Bronchial epithelial cell (primary cell): ENCODE measurements around the gene ZNF747. TPM values are rescaled to one million over a fixed set of nuclear protein-coding genes. Genes with fewer than 3 reads are reported as not detected.

Source experiments
- DNase-seq: peaks from one replicate; pipeline ENCODE4 v3.0.0-alpha.2; 2010; ENCODE audit warnings: low read depth
- FAIRE-seq: peaks from 2 replicates; lab custom pipeline; 2011; peaks lifted over from hg19 to GRCh38; lab: Jason Lieb, UNC
- H3K27me3 ChIP-seq: 2 replicates; pipeline ENCODE4 v1.5.1; 2011; ENCODE audit warnings: low read length; ENCODE audit not compliant: control insufficient read depth, insufficient read depth
- H3K36me3 ChIP-seq: 2 replicates; pipeline ENCODE4 v1.5.1; 2011; ENCODE audit warnings: low read length; ENCODE audit not compliant: control insufficient read depth, insufficient read depth
- H3K4me3 ChIP-seq: 2 replicates; pipeline ENCODE4 v1.5.1; 2011; ENCODE audit warnings: mild to moderate bottlenecking, low read depth, low read length, control low read depth
- CTCF ChIP-seq: IDR thresholded peaks from 2 replicates; pipeline ENCODE4 v1.5.1; 2011; ENCODE audit warnings: mild to moderate bottlenecking, moderate library complexity, low read length, control low read depth, inconsistent platforms; ENCODE audit not compliant: insufficient read depth, severe bottlenecking
- total RNA-seq: library from RNA; depleted of rRNA; stranded (reverse); fragments of >200 nt; gene quantifications from 2 replicates; pipeline ENCODE4 v1.2.1, GENCODE V29; 2014

Gene ZNF747
- total RNA-seq, 1 donor from 2014 or later, result 6.1 TPM

- FAIRE-seq (no peak), DNase-seq (no peak)
- Histone ChIP-seq H3K4me3 (no peak overlapping the region), H3K36me3 (peaks cover 8% of the 10 kb centered on the region), H3K27me3 (no peaks in the 10 kb centered on the region)
- no peak for TF ChIP-seq CTCF
Observed at GRCh38 chr16:30533146-30533522, 1.5 kb downstream of the ZNF747 start.

GRCh38 chr16:30532285-30533145, 2.1 kb downstream of the ZNF747 start:
- FAIRE-seq (no peak), DNase-seq (no peak)
- TF ChIP-seq CTCF, result no peak
- Histone ChIP-seq H3K27me3 (no peaks in the 10 kb centered on the region), H3K4me3 (no peak overlapping the region), H3K36me3 (peaks cover 8% of the 10 kb centered on the region)

- FAIRE-seq (no peak), DNase-seq (no peak)
- Histone ChIP-seq H3K27me3 (no peaks in the 10 kb centered on the region), H3K4me3 (no peak overlapping the region), H3K36me3 (peaks cover 8% of the 10 kb centered on the region)
- TF ChIP-seq CTCF, result no peak
Observed at GRCh38 chr16:30530163-30531037, 4.3 kb downstream of the ZNF747 start.

- Histone ChIP-seq H3K27me3 (no peaks in the 10 kb centered on the region), H3K4me3 (no peak overlapping the region), H3K36me3 (peaks cover 11% of the 10 kb centered on the region)
- DNase-seq, result no peak
- no peak for FAIRE-seq
- no peak for TF ChIP-seq CTCF
Observed at GRCh38 chr16:30528799-30529457, 5.7 kb downstream of the ZNF747 start.

GRCh38 chr16:30527635-30528178, 7.0 kb downstream of the ZNF747 start:
- peaks cover 10% of the 10 kb centered on the region for H3K36me3 ChIP-seq
- DNase-seq, result peak; percentile 90
- no peak for FAIRE-seq
- H3K4me3 ChIP-seq, result peak overlapping the region; percentile 80
- H3K27me3 ChIP-seq, result no peaks in the 10 kb centered on the region
- TF ChIP-seq CTCF, result no peak
